Glutamatergic neuron (in vitro differentiated cells): ENCODE measurements around the gene LRRC49. TPM values are rescaled to one million over a fixed set of nuclear protein-coding genes. Genes with fewer than 3 reads are reported as not detected.

Experiments
- DNase-seq: peaks from one replicate; pipeline ENCODE4 v3.0.0; 2022
- H3K27ac Mint-ChIP-seq: one replicate; pipeline ENCODE4 v1.8.0; 2020; ENCODE audit warnings: mild to moderate bottlenecking, mixed read lengths, inconsistent platforms; ENCODE audit not compliant: unreplicated experiment
- H3K27me3 Mint-ChIP-seq: one replicate; pipeline ENCODE4 v1.8.0; 2020; ENCODE audit warnings: mild to moderate bottlenecking, moderate library complexity, mixed read lengths, inconsistent platforms; ENCODE audit not compliant: unreplicated experiment
- H3K36me3 Mint-ChIP-seq: one replicate; pipeline ENCODE4 v1.8.0; 2020; ENCODE audit warnings: mild to moderate bottlenecking, mixed read lengths, inconsistent platforms; ENCODE audit not compliant: unreplicated experiment
- H3K4me1 Mint-ChIP-seq: one replicate; pipeline ENCODE4 v1.8.0; 2020; ENCODE audit warnings: mild to moderate bottlenecking, low read depth, mixed read lengths, inconsistent platforms; ENCODE audit not compliant: unreplicated experiment
- H3K4me3 Mint-ChIP-seq: one replicate; pipeline ENCODE4 v1.8.0; 2020; ENCODE audit warnings: mild to moderate bottlenecking, mixed read lengths, inconsistent platforms; ENCODE audit not compliant: unreplicated experiment
- H3K9me3 Mint-ChIP-seq: one replicate; pipeline ENCODE4 v1.8.0; 2020; ENCODE audit warnings: mild to moderate bottlenecking, moderate library complexity, mixed read lengths, inconsistent platforms; ENCODE audit not compliant: unreplicated experiment
- CTCF ChIP-seq: fragments of 200-600 bp; sonication (generic); IDR thresholded peaks from one replicate; pipeline ENCODE4 v1.5.0; 2021; ENCODE audit not compliant: partially characterized antibody, unreplicated experiment
- total RNA-seq: library from RNA; stranded (reverse); fragmentation: NEBNext Ultra II Directional; extraction: Animal tissue kit (Norgen Biotek cat#: 25700); gene quantifications from one replicate; pipeline ENCODE4 v1.2.1, GENCODE V29; 2021; ENCODE audit not compliant: unreplicated experiment

LRRC49 gene
- total RNA-seq, 1 donor from 2014 or later: 28.6 TPM

DNA sequence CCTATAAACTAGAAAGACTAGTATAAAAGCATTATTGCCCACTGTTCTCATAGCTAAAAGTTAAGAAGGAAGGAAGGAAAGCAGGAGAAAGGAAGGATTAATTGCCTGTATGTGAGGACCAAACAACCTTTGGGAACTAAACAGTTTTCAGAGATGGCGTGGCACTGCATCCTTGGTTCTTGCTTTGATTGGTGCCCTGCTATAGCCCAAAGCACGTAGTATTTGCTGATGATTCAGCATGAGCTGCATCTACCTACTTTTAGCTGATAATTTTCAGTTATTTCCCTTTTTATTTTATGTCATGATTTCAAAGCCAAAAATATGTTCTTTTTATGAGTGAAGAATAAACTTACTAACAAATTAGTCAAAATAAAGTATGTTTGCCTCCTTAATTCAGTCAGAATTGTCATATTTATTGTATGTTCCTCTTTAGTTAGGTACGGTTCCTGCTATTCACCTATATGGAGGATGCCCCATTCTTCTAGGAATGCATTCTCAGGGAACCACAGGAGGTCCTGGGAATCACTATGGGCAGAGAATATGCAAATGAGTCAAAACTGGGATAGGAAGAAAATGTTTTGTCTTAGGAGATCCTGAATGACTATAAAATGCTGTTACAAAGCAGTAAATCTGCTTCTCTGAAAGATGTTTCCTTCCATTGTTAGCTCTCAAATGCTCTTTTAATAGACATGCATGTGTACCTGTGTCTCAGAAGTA is 157.2 kb downstream of the LRRC49 start:
- Mint-ChIP-seq H3K9me3 (no peaks in the 10 kb centered on the region), H3K27me3 (peaks cover 4% of the 10 kb centered on the region), H3K4me1 (no peaks in the 10 kb centered on the region), H3K36me3 (peaks cover 6% of the 10 kb centered on the region), H3K4me3 (no peak overlapping the region), H3K27ac (no peak overlapping the region)
- no peak for DNase-seq
- no peak for TF ChIP-seq CTCF

DNA sequence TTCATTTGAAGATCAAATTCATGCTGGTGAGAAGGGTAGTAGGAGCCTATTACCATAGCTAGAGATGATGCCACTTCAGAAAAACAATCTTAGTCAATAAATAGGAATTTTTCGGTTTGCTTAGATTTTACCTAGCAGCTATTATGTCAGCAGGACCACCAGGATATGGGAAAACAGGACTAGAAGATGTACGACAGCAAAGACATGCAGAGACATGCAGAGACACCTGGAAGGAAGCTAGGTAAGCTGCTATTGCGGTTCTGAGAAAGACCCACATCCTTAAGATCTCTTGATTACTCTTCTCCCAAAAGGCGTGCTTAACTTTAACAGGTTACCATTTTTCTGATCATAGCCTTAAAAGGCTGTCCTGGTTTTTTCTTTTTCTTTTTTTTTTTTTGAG is 157.8 kb downstream of the LRRC49 start:
- no peak for TF ChIP-seq CTCF
- no peak for DNase-seq
- Mint-ChIP-seq H3K4me3 (no peak overlapping the region), H3K27me3 (peaks cover 4% of the 10 kb centered on the region), H3K27ac (no peak overlapping the region), H3K4me1 (no peaks in the 10 kb centered on the region), H3K9me3 (no peaks in the 10 kb centered on the region), H3K36me3 (peaks cover 6% of the 10 kb centered on the region)

GRCh38 chr15:71051539-71051938 is 158.9 kb downstream of the LRRC49 start:
- peaks cover 6% of the 10 kb centered on the region for H3K36me3 Mint-ChIP-seq
- TF ChIP-seq CTCF: no peak

DNA sequence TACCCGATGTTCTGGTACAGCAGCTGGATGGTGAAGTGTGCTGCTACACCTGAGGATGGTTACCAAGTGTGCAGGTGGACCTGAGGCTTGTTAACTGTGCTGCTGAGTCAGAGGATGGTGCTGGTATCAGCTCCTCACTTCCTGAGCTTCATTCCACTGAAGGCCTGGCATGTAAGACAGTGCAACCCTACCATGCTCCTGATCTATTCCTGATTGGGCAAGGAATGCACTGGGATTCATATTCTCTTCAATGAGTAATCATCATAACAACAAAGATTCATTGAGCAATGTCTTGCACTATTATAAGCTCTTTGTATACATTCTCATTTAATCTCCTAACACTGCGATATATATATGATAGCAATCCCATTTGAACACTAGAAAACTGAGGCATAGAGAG is 159.7 kb downstream of the LRRC49 start:
- H3K9me3 Mint-ChIP-seq: peaks cover under 1% of the 10 kb centered on the region

More at GRCh38 chr15:71051539-71051938, 158.9 kb downstream of the LRRC49 start:
- Mint-ChIP-seq H3K9me3 (no peaks in the 10 kb centered on the region), H3K4me1 (no peaks in the 10 kb centered on the region), H3K27ac (no peak overlapping the region), H3K4me3 (no peak overlapping the region), H3K27me3 (peaks cover 2% of the 10 kb centered on the region)
- DNase-seq: no peak

More for the DNA sequence above, 159.7 kb downstream of the LRRC49 start:
- H3K27ac Mint-ChIP-seq: no peak overlapping the region
- no peaks in the 10 kb centered on the region for H3K4me1 Mint-ChIP-seq
- peaks cover under 1% of the 10 kb centered on the region for H3K36me3 Mint-ChIP-seq
- no peak overlapping the region for H3K4me3 Mint-ChIP-seq
- peaks cover 2% of the 10 kb centered on the region for H3K27me3 Mint-ChIP-seq
- no peak for DNase-seq
- no peak for TF ChIP-seq CTCF
